ENCODE results near the gene S100A7. TPM values are rescaled to one million over a fixed set of nuclear protein-coding genes. Genes with fewer than 3 reads are reported as not detected.

Gene S100A7
- total RNA-seq, 2 donors from 2014 or later = not detected

DNA sequence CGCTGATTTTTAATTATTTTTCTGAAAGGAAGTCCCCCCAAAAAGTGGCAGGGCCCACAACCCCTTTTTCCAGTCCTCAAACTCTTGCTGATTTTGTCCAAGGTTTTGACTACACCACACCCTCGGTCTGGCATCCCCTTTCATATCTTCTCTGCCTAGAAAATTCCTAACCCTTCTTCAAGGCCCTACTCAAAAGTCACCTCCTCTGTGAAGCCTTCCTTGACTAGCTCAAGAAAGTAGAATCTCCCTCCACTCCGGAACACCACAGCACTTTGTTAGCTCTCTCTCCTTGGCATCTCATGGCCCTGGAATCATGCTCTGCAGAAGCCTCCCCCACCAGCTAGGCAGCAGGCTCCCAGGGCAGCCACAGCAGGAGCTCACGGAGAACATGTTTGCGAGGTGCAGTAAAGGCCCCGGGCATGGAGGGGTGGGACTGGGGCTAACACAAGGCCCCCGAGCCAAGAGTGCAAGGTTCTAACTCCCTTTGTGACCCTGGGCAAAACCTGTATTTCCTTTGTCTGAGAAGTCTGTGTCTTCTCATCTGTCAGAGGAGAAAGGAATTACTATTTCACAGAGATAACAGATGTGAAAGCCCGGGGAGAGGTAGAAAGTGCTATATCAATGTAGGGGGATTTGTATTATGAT is 17.7 kb upstream of the S100A7 start:
- DNase-seq (ENCODE audit: low spot score) = no peak

DNA sequence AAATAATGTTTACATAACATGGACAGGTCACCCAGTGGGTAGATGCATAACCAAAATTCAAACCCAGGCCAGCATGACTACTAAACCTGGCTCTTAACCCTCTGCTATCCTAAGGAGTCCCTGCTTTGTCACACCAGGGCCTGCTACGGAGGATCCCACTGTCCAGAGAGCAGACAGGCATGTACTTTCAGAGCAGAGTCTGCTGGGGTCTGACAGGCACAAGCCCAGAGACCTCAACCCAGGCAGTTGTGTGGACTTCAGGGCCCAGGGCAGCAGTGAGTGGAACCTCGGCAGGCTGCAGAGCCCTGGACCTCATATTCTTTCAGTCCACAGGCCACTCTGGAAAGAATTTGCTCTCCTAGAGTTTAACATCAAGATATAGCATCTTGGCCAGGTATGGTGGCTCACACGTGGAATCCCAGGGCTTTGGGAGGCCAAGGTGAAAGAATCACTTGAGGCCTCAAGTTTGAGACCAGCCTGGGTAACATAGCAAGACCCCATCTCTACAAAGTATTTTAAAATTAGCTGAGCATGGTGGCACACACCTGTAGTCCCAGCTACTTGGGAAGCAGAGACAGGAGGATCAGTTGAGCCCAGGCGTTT is 16.1 kb upstream of the S100A7 start:
- DNase-seq (ENCODE audit: low spot score) = no peak
- intact Hi-C loops (cut with DNase I) = no loop called here
- no peaks in the 10 kb centered on the region for H3K9me3 ChIP-seq

More for the DNA sequence above, 17.7 kb upstream of the S100A7 start:
- no peaks in the 10 kb centered on the region for H3K36me3 ChIP-seq
- no peaks in the 10 kb centered on the region for H3K27me3 ChIP-seq (replicated peaks; ENCODE audit: insufficient read depth)
- WGBS = 56% methylated on average over 8 of the region's 8 CpGs
- intact Hi-C loops (cut with DNase I) = no loop called here
- H3K9me3 ChIP-seq = no peaks in the 10 kb centered on the region
- TF ChIP-seq, protein P1, sequence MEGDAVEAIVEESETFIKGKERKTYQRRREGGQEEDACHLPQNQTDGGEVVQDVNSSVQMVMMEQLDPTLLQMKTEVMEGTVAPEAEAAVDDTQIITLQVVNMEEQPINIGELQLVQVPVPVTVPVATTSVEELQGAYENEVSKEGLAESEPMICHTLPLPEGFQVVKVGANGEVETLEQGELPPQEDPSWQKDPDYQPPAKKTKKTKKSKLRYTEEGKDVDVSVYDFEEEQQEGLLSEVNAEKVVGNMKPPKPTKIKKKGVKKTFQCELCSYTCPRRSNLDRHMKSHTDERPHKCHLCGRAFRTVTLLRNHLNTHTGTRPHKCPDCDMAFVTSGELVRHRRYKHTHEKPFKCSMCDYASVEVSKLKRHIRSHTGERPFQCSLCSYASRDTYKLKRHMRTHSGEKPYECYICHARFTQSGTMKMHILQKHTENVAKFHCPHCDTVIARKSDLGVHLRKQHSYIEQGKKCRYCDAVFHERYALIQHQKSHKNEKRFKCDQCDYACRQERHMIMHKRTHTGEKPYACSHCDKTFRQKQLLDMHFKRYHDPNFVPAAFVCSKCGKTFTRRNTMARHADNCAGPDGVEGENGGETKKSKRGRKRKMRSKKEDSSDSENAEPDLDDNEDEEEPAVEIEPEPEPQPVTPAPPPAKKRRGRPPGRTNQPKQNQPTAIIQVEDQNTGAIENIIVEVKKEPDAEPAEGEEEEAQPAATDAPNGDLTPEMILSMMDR (IDR thresholded peaks at IDR 0.05) = no peak
- TF ChIP-seq POLR2AphosphoS5 (IDR thresholded peaks at IDR 0.05) (no peak), POLR2A (IDR thresholded peaks at IDR 0.05) (no peak)
- H3K27ac ChIP-seq = no peak overlapping the region
- no peaks in the 10 kb centered on the region for H3K4me1 ChIP-seq (replicated peaks)
- H3K4me3 ChIP-seq = no peak overlapping the region

DNA sequence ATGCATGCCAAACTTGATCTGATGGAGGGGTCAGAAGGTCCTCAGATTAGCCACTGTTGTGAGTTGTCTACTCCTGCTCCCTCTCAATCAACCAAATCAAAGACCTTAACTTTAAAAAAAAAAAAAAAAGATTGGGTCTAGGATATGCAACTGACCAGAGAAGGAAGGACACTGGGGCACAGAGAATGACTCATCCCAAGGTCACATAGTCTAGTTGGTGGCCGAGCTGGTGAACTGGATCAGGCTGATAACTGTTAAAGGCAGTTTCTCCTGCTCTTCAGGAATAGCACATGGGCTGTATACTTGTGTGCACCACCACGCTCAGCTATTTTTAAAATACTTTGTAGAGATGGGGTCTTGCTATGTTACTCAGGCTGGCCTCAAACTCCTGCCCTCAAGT is 14.8 kb upstream of the S100A7 start:
- no peaks in the 10 kb centered on the region for H3K9me3 ChIP-seq
- DNase-seq (ENCODE audit: low spot score) = no peak
- TF ChIP-seq, protein P1 (IDR thresholded peaks at IDR 0.05) = no peak
- TF ChIP-seq POLR2A (IDR thresholded peaks at IDR 0.05) (no peak), POLR2AphosphoS5 (IDR thresholded peaks at IDR 0.05) (no peak)
- 81% methylated on average over 2 of the region's 2 CpGs for WGBS
- no peaks in the 10 kb centered on the region for H3K27me3 ChIP-seq (replicated peaks; ENCODE audit: insufficient read depth)
- no peaks in the 10 kb centered on the region for H3K36me3 ChIP-seq
- no peaks in the 10 kb centered on the region for H3K4me1 ChIP-seq (replicated peaks)
- no peak overlapping the region for H3K27ac ChIP-seq
- no peak overlapping the region for H3K4me3 ChIP-seq
- intact Hi-C loops (cut with DNase I) = no loop called here

More for the DNA sequence above, 16.1 kb upstream of the S100A7 start:
- WGBS = 82% methylated on average over 4 of the region's 4 CpGs
- Histone ChIP-seq H3K36me3 (no peaks in the 10 kb centered on the region), H3K27me3 (replicated peaks; ENCODE audit: insufficient read depth) (no peaks in the 10 kb centered on the region), H3K4me1 (replicated peaks) (no peaks in the 10 kb centered on the region), H3K27ac (no peak overlapping the region), H3K4me3 (no peak overlapping the region)
- TF ChIP-seq POLR2AphosphoS5 (IDR thresholded peaks at IDR 0.05) = no peak
- TF ChIP-seq POLR2A (IDR thresholded peaks at IDR 0.05) = no peak
- TF ChIP-seq, protein P1 (IDR thresholded peaks at IDR 0.05) = no peak

DNA sequence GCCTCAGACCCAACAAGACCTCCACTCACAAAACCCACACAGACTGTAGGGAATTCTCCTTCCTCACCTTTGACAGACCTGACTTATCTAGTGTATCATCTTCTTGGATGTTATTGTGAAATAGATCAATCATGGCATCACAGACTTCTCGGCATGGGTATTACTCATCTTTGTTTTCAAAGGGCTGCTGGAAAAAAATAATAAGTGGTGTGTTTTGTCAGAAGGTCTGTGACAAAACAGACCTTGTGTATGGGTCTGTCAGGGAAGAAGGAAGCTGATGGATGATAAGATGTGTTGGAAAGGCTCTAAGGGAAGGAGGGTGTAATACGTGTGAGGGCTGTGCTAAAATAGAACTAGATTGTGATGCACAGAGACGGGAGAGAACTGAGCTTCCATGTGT is 13.9 kb upstream of the S100A7 start:
- Histone ChIP-seq H3K27ac (no peak overlapping the region), H3K27me3 (replicated peaks; ENCODE audit: insufficient read depth) (no peaks in the 10 kb centered on the region), H3K4me3 (no peak overlapping the region), H3K9me3 (no peaks in the 10 kb centered on the region), H3K36me3 (no peaks in the 10 kb centered on the region), H3K4me1 (replicated peaks) (no peaks in the 10 kb centered on the region)
- WGBS = 70% methylated on average over 3 of the region's 3 CpGs
- TF ChIP-seq POLR2AphosphoS5 (IDR thresholded peaks at IDR 0.05) (no peak), POLR2A (IDR thresholded peaks at IDR 0.05) (no peak)
- TF ChIP-seq, protein P1 (IDR thresholded peaks at IDR 0.05) = no peak
- intact Hi-C loops (cut with DNase I) = no loop called here
- no peak for DNase-seq (ENCODE audit: low spot score)

DNA sequence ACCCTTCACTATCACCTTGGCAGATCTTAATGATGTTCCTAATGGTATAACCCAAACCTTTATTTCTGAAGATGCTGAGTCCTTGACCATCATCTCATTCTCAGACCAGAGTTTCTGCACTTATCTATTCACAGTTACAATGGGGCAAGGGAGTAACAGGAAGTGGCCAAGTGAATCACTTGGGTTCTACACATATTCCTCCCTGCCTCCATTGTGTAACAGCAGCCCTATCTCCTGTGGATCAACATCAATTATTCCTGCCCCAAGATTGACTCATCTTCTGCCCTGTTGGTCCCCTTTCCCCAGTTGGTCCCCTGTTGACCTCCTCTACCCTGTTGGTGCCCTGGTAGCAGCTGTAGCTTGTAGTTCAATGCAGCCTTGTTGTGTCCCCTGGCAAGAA is 10.3 kb upstream of the S100A7 start:
- intact Hi-C loops (cut with DNase I) = no loop called here
- H3K4me1 ChIP-seq (replicated peaks) = no peaks in the 10 kb centered on the region
- no peak for DNase-seq (ENCODE audit: low spot score)

More for the DNA sequence above, 10.3 kb upstream of the S100A7 start:
- TF ChIP-seq POLR2A (IDR thresholded peaks at IDR 0.05) (no peak), POLR2AphosphoS5 (IDR thresholded peaks at IDR 0.05) (no peak)
- TF ChIP-seq, protein P1 (IDR thresholded peaks at IDR 0.05) = no peak
- no peak overlapping the region for H3K27ac ChIP-seq
- H3K27me3 ChIP-seq (replicated peaks; ENCODE audit: insufficient read depth) = no peaks in the 10 kb centered on the region
- no peaks in the 10 kb centered on the region for H3K9me3 ChIP-seq
- H3K4me3 ChIP-seq = no peak overlapping the region
- H3K36me3 ChIP-seq = no peaks in the 10 kb centered on the region
